ENCODE data around the gene VAMP5. TPM values are rescaled to one million over a fixed set of nuclear protein-coding genes. Genes with fewer than 3 reads are reported as not detected.
"Not testable (repeated sequence)": the region's sequence is repeated elsewhere in the genome, so short reads cannot be mapped to it uniquely, and the experiment has no call there.

VAMP5 gene
- total RNA-seq, 1 experiment from 2014 or later, result 47.5 TPM

- peaks cover 18% of the 10 kb centered on the region for H3K4me1 ChIP-seq (replicated peaks)
- not testable (repeated sequence) for H3K9me3 ChIP-seq (replicated peaks); H3K27me3 ChIP-seq (replicated peaks); DNase-seq (ENCODE audit: low read depth in 1 of 2, low spot score in 2 of 2); H3K27ac ChIP-seq; H3K4me3 ChIP-seq
- peaks cover 97% of the 10 kb centered on the region for H3K36me3 ChIP-seq
Observed at GRCh38 chr2:85544915-85545779, 39.1 kb upstream of the VAMP5 start.

- peaks cover 20% of the 10 kb centered on the region for H3K4me1 ChIP-seq (replicated peaks)
- H3K36me3 ChIP-seq, result peaks cover 97% of the 10 kb centered on the region
- no peak overlapping the region for H3K27ac ChIP-seq
- no peak for DNase-seq (ENCODE audit: low read depth in 1 of 2, low spot score in 2 of 2)
- no peak overlapping the region for H3K4me3 ChIP-seq
- H3K9me3 ChIP-seq (replicated peaks), result peaks cover 3% of the 10 kb centered on the region; the same call in 1 of the 2 replicates
- H3K27me3 ChIP-seq (replicated peaks), result peaks cover 4% of the 10 kb centered on the region; the same call in 1 of the 2 replicates
Observed at GRCh38 chr2:85545780-85546240, 38.4 kb upstream of the VAMP5 start.

- H3K36me3 ChIP-seq, result peaks cover 97% of the 10 kb centered on the region
- peaks cover 3% of the 10 kb centered on the region; the same call in 1 of the 2 replicates for H3K9me3 ChIP-seq (replicated peaks)
- peaks cover 4% of the 10 kb centered on the region; the same call in 1 of the 2 replicates for H3K27me3 ChIP-seq (replicated peaks)
- peaks cover 10% of the 10 kb centered on the region for H3K4me1 ChIP-seq (replicated peaks)
- peak in 1 of 2 experiments; percentile 20 for DNase-seq (ENCODE audit: low read depth in 1 of 2, low spot score in 2 of 2)
- peak overlapping the region; percentile 14; the same call in 1 of the 2 replicates for H3K27ac ChIP-seq
- H3K4me3 ChIP-seq, result no peak overlapping the region
Observed at GRCh38 chr2:85547089-85547858, 37.0 kb upstream of the VAMP5 start.

- Histone ChIP-seq H3K4me3 (no peak overlapping the region), H3K9me3 (replicated peaks) (peaks cover 3% of the 10 kb centered on the region; the same call in 1 of the 2 replicates), H3K4me1 (replicated peaks) (peaks cover 10% of the 10 kb centered on the region), H3K27me3 (replicated peaks) (peaks cover 4% of the 10 kb centered on the region; the same call in 1 of the 2 replicates), H3K27ac (no peak overlapping the region), H3K36me3 (peaks cover 97% of the 10 kb centered on the region)
- DNase-seq (ENCODE audit: low read depth in 1 of 2, low spot score in 2 of 2), result peak in 1 of 2 experiments; percentile 11
Observed at GRCh38 chr2:85547859-85548607, 36.2 kb upstream of the VAMP5 start.

GRCh38 chr2:85548608-85548900 lies 35.7 kb upstream of the VAMP5 start:
- peaks cover 4% of the 10 kb centered on the region; the same call in 1 of the 2 replicates for H3K27me3 ChIP-seq (replicated peaks)
- DNase-seq (ENCODE audit: low read depth in 1 of 2, low spot score in 2 of 2), result no peak
- no peak overlapping the region for H3K4me3 ChIP-seq
- H3K27ac ChIP-seq, result no peak overlapping the region
- peaks cover 3% of the 10 kb centered on the region; the same call in 1 of the 2 replicates for H3K9me3 ChIP-seq (replicated peaks)
- H3K36me3 ChIP-seq, result peaks cover 94% of the 10 kb centered on the region
- H3K4me1 ChIP-seq (replicated peaks), result peaks cover 10% of the 10 kb centered on the region

- H3K27me3 ChIP-seq (replicated peaks), result peaks cover 4% of the 10 kb centered on the region; the same call in 1 of the 2 replicates
- H3K9me3 ChIP-seq (replicated peaks), result peaks cover 3% of the 10 kb centered on the region; the same call in 1 of the 2 replicates
- no peak overlapping the region for H3K27ac ChIP-seq
- H3K36me3 ChIP-seq, result peaks cover 93% of the 10 kb centered on the region
- no peak for DNase-seq (ENCODE audit: low read depth in 1 of 2, low spot score in 2 of 2)
- peaks cover 10% of the 10 kb centered on the region for H3K4me1 ChIP-seq (replicated peaks)
- H3K4me3 ChIP-seq, result no peak overlapping the region
Observed at GRCh38 chr2:85549095-85549494, 35.1 kb upstream of the VAMP5 start.

GRCh38 chr2:85549826-85550225 lies 34.4 kb upstream of the VAMP5 start:
- Histone ChIP-seq H3K4me3 (no peak overlapping the region), H3K4me1 (replicated peaks) (peaks cover 10% of the 10 kb centered on the region), H3K9me3 (replicated peaks) (peaks cover 3% of the 10 kb centered on the region; the same call in 1 of the 2 replicates), H3K27me3 (replicated peaks) (peaks cover 4% of the 10 kb centered on the region; the same call in 1 of the 2 replicates), H3K36me3 (peaks cover 93% of the 10 kb centered on the region), H3K27ac (peak overlapping the region; percentile 8; the same call in 1 of the 2 replicates)
- DNase-seq (ENCODE audit: low read depth in 1 of 2, low spot score in 2 of 2), result peak; percentile 12 to 49

- Histone ChIP-seq H3K36me3 (peaks cover 93% of the 10 kb centered on the region), H3K4me1 (replicated peaks) (peaks cover 10% of the 10 kb centered on the region), H3K4me3 (no peak overlapping the region), H3K9me3 (replicated peaks) (peaks cover 3% of the 10 kb centered on the region; the same call in 1 of the 2 replicates), H3K27ac (peak overlapping the region; percentile 8; the same call in 1 of the 2 replicates), H3K27me3 (replicated peaks) (peaks cover 4% of the 10 kb centered on the region; the same call in 1 of the 2 replicates)
- no peak for DNase-seq (ENCODE audit: low read depth in 1 of 2, low spot score in 2 of 2)
Observed at GRCh38 chr2:85550486-85550885, 33.7 kb upstream of the VAMP5 start.

- H3K27ac ChIP-seq, result no peak overlapping the region
- H3K9me3 ChIP-seq (replicated peaks), result peaks cover 2% of the 10 kb centered on the region; the same call in 1 of the 2 replicates
- peaks cover 10% of the 10 kb centered on the region for H3K4me1 ChIP-seq (replicated peaks)
- H3K27me3 ChIP-seq (replicated peaks), result peaks cover 4% of the 10 kb centered on the region; the same call in 1 of the 2 replicates
- H3K36me3 ChIP-seq, result peaks cover 91% of the 10 kb centered on the region
- no peak overlapping the region for H3K4me3 ChIP-seq
- DNase-seq (ENCODE audit: low read depth in 1 of 2, low spot score in 2 of 2), result peak; percentile 75 to 82
Observed at GRCh38 chr2:85551698-85552678, 32.2 kb upstream of the VAMP5 start.

GRCh38 chr2:85553184-85553583 lies 31.0 kb upstream of the VAMP5 start:
- Histone ChIP-seq H3K27ac (no peak overlapping the region), H3K9me3 (replicated peaks) (no peaks in the 10 kb centered on the region; the same call in 1 of the 2 replicates), H3K4me3 (no peak overlapping the region), H3K4me1 (replicated peaks) (peaks cover 10% of the 10 kb centered on the region), H3K27me3 (replicated peaks) (no peaks in the 10 kb centered on the region), H3K36me3 (peaks cover 88% of the 10 kb centered on the region)
- DNase-seq (ENCODE audit: low read depth in 1 of 2, low spot score in 2 of 2), result no peak

GRCh38 chr2:85554980-85555612 lies 29.1 kb upstream of the VAMP5 start:
- peaks cover 4% of the 10 kb centered on the region; the same call in 1 of the 2 replicates for H3K4me1 ChIP-seq (replicated peaks)
- no peak overlapping the region for H3K4me3 ChIP-seq
- H3K36me3 ChIP-seq, result peaks cover 83% of the 10 kb centered on the region
- H3K27me3 ChIP-seq (replicated peaks), result no peaks in the 10 kb centered on the region
- no peak for DNase-seq (ENCODE audit: low read depth in 1 of 2, low spot score in 2 of 2)
- H3K9me3 ChIP-seq (replicated peaks), result no peaks in the 10 kb centered on the region
- no peak overlapping the region for H3K27ac ChIP-seq

- H3K4me3 ChIP-seq, result no peak overlapping the region
- peaks cover 7% of the 10 kb centered on the region; the same call in 1 of the 2 replicates for H3K4me1 ChIP-seq (replicated peaks)
- H3K27me3 ChIP-seq (replicated peaks), result no peaks in the 10 kb centered on the region
- peaks cover 65% of the 10 kb centered on the region for H3K36me3 ChIP-seq
- DNase-seq (ENCODE audit: low read depth in 1 of 2, low spot score in 2 of 2), result no peak
- H3K9me3 ChIP-seq (replicated peaks), result no peaks in the 10 kb centered on the region
- no peak overlapping the region for H3K27ac ChIP-seq
Observed at GRCh38 chr2:85557130-85557529, 27.1 kb upstream of the VAMP5 start.

Data from SJSA1 (cell line).